DMS 273 (cell line): ENCODE data around the gene MRPL36.
"Not testable (repeated sequence)": the region's sequence is repeated elsewhere in the genome, so short reads cannot be mapped to it uniquely, and the experiment has no call there.

Experiments
- DNase-seq: peaks from one replicate; lab custom pipeline; 2025; ENCODE audit not compliant: unreplicated experiment; lab: John Stamatoyannopoulos, UW

MRPL36 gene

DNA sequence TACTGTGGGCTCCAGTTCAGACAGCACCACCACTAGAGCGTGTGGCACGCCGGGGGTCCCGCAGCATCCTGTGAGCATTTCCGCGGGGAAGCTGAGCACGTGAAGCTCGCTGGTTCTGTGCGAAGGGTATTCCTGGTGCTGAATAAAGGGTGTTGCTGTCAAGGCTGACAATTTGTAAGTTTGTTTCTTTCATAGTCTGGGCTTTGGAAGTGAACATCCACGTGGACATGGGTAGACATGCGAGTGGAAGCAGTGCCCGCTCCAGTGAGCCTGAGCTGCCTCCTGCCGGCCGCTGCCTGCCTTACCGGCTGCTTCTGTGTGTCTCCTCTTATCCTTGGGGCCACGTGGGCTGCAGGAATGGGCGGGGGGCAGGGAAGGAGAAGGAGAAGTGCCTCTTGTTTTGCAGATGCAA, 16.2 kb upstream of the MRPL36 start:
- DNase-seq, result no peak

DNA sequence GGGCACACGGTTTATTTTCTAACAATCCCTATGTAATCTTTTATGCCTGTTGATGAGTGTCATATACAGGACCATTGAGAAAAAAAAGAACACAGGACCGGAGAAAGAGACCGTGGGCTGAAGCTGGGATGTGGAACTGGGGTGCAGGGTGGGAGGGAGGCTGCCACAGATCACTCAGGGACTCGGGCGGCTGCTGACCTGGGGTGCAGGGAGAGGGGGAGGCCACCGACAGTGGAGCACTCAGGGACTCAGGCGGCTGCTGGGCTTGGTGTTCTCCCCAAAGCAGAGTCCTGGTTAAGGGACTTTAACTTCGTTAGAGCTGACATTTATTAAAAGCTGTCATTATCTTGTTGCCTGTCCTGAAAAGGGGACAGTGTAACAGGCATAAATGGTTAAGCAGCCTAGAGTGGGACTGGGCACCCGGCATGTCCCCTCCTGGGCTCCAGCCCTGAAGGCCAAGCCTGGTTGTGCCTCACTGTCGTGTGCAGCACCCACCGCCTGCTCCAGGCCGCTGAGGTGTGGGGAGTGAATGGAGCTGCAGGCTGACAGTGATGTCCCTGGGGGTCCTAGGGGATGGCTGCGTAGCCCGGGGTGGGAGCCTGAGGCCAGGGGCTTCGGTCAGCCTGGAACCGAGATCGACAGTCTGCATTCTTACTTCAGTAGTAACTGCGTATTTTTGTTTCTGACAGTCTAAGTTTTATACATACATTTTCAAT, 15.6 kb upstream of the MRPL36 start:
- no peak for DNase-seq

DNA sequence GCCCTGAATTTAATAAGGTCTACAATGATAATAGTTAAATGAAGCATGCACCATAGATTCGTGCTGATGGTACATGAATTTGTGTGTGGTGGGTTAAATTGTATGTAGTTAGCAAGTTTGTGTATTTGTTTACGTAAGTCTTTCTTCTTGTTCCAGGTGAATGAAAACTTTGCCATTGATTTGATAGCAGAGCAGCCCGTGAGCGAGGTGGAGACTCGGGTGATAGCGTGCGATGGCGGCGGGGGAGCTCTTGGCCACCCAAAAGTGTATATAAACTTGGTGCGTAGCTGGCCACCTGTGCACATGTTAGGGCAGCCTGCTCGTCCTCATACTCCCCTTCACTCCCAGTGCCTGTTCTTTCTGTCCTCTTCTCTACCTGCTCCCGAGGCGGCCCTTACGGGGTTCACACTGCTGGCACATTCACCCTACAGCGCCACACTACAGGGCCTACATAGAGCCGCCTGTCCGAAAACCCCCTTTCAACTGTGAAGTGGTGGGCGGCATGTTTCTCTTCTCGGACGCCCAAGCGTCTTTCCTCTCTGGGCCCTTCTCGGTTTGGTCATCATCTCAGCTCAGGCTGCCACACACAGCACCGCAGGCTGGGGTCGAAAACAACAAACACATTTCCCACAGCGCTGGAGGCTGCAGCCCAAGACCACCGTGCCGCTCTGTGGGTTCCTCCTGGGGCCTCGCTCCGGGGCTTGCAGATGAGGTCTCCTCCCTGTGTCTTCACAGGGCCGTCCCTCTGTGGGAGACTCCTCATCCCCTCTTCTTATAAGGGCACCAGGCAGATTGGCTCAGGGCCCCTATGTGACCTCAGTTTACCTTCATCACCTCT, 14.8 kb upstream of the MRPL36 start:
- DNase-seq, result no peak

DNA sequence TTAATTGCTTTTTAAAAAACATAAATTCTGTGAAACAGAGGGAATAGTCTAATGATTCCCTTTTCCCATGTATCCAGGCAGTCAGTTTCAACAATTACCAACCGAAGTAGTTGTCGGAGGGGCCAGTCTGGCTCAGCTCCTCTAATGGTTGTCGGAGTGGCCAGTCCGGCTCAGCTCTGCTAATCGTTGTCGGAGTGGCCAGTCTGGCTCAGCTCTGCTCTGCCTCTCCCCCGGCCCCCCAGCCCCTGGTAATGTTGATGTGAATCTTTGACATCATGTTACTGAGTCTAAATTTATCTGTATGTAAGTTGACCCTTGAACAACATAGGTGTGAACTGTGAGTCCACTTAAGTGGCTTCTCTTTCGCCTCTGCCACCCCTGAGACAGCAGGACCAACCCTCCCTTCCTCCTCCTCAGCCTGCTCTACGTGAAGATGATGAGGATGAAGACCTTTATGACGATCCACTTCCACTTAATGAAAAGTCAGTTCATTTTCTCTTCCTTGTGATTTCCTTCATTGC, 11.0 kb upstream of the MRPL36 start:
- DNase-seq, result no peak

DNA sequence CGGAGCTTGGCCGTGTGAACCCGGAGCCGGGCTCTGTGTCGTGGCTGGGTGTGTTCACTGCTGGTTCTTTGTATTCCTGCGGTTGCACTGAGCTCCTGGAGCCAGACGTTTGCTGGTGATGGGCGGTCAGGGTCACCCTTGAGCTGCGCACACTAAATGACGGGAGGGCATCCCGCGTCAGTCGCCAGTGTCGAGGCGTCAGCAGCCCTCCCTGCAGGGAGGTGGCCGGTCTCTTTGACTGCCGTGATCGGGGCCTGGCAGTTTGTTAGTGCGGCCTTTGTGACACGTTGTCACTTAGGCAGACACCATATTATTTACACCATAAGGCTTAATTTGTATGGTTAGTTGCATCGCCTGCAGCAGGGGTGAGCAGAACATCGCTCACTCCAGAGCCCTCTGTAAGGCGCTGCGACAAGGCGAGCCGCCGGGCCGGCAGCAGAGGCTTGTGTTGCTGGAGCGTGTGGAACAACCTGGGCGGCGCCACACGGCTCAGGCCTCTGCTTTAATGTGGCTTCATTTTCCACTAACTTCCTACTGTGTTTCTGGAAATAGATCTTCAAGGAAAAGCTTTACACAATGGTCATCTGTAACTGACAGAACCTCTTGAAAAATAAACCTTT, 9.9 kb upstream of the MRPL36 start:
- no peak for DNase-seq

DNA sequence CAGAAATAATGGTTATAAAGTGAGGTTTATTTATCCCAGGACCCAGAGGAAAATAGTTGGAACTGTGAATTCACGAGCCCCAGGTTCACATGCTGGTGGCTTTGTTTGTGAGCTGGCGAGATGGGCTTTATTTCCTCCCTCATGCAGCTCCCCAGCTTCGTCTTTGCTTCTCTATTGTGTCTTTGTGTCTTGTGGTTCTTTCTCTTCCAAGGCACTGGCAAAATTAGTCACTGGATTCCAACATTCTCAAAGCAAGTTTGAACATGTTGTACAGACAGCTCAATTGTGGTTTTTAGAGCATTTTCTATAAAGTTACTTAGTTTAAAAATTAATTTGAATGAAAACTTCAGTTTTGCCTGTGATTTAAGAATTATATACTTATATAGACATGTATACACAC, 8.8 kb upstream of the MRPL36 start:
- DNase-seq, result no peak

DNA sequence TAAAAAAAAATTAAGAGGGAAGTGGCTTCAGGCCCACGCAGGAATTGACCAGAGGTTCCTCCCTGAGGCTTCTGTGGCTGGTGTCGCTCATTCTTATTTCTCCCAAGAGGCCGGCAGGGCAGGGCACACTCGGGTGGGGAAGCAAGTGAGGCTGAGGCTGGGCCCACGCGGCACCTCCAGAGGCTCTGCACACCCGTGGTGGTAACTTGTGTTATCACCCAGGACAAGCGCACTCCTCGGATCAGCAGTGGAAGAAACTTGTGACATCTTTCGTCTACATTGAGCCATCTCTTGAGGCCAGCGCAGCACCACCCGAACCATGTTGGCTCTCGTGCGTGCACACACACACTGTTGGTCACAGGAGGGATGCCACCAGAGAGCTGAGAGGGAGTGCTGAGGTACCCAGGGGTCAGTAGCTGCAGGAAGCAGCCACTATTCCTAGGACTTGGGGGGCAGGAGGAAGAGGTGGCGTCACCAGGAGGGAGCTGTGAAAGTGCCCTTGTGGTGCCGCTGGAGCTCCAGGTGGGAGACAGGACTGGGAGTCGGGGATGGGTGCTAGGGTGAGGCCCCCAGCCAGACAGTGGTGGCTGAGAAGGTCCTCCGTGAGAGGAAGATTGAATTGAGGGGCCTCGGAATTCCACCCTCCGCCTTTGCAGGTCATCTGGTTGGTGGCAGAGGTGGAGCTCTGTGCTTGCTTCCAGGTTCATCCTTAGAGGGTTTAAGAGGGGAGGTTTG, 8.0 kb upstream of the MRPL36 start:
- DNase-seq, result no peak

DNA sequence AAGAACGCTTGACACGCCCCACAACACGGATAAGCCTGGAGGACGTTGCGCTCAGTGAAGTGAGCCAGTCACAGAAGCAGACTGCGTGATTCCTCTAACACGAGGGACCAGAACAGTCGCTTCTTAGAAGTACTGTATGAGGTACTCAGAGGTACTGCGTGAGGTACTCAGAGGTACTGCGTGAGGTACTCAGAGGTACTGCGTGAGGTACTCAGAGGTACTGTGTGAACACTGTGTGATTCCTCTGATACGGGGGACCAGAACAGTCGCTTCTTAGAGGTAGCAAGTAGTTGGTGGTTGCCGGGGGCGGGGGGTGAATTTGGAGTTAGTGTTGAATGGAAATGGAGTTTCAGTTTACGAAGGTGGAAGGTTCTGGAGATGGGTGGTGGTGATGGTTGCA, 7.3 kb upstream of the MRPL36 start:
- no peak for DNase-seq

DNA sequence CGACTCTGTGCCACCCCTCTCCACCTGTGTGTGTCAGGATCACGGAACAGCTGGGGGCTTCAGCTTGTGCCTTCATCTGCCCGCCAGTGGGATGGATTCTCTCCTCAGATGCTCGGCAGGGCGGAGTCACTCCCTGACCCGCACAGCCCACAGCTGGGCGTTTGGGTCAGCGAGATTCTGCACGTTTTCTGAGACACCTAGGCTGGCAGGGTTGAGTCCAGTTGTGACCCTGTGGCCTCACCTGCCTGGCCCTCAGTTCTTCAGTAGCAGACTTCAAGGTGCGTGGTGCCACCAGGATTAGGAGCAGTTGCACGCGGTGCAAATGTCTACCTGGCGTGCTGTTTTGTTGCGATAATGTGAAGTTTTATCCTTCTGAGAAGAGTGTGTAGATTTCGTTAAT, 6.6 kb upstream of the MRPL36 start:
- DNase-seq, result no peak

DNA sequence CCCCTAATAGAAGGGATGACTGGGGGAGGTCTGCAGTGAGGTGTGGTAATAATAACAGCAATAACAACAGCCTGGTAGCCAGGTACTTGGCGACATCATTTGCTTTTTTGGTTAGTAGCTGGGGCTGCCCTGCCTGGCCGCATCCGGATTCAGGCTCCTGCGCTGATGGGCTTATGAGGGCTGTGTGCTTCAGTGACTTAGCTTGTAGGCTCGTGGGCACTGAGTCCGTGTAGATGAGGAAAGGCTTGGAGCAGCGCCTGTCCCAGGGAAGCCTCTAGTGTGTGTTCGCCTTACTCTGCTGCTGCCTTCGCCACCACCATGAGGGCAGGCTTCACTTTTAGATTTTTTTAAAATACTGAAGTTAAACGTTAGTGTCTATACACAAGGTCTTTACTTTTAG, 6.1 kb upstream of the MRPL36 start:
- no peak for DNase-seq

DNA sequence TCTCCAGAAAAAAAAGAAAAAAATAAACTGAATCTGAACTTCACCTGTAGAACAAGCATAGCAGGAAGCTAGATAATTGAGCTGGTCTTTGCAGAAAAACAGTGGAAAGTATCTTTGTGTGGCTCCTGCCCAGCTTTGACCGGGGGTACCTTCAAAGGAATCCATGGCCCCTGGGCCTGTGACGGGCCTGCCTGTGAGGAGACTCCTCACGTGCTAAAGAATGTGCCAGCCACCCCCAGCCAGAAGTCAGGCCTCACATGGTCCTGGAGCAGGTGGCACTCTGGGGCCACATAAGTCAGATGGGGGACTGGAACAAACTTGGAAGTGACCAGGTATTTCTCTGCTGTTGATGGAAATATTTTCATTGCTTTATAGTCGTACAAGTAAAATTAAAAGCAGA, 5.7 kb upstream of the MRPL36 start:
- DNase-seq, result no peak

DNA sequence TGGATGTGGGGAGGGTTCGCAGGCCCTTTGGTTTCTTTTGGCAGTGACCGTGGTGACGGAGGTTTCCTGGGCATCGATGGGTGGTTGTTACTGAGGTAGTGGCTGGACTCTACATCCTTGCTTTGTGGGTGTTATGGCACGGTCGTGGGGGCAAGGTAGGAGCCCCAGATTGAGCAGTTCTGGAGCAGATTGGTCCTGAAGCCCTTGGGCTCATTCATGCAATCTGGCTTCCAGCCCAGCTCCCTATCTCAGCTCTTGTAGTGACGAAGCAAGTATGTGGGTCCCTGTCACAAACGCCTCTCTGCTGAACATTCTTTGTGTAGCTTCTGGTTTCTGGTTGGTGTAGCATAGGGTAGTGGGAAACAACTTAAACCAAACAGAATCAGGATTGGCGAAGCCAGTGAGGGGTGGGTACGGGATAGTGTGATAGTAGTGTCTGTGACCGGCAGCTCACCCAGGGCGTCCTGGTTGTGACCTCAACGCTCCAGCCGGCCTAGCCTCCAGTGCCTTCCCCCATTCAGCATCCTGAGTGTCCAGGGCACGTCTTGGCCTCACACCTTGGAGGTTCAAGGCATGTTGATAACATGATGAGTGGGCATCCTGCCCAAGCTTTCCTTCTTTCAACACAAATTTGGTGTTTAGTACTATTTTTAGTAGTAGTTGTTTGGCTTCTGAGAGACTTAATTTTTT, 4.5 kb upstream of the MRPL36 start:
- no peak for DNase-seq

DNA sequence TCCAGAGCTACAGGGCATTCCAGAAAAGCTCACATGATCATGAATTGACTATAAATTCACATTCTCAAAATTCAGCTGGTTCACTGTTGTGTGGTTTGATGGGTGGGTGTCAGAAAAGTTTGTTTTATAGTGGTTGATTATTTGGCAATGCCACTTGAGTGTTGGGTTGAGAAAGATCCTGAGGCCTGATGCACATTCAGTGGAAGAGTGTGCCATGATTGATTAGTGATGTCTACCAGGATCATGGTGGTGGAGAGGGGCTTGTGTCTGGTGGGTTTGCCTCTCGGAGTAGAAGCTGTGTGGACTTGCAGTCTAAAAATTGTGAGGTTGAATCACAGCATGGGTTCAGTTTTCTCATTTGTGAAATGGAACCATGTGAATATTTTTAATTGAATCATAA, 3.6 kb upstream of the MRPL36 start:
- no peak for DNase-seq

DNA sequence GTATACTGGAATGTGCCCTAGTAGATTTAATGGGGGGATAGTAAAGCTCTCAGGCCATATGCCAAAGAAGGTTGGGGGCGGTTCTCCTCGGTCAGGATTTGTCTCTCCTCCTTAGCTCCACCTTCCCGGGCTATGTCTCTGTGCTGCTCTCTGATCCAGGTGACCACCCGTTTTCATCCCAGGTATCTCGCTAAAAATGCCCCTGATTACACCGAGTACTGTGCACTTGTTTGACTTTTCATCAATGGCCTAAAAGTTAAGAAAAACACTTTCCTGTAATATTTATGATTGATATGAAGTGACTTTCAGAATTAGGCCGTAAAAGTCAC, 2.3 kb upstream of the MRPL36 start:
- peak; percentile 64 for DNase-seq

DNA sequence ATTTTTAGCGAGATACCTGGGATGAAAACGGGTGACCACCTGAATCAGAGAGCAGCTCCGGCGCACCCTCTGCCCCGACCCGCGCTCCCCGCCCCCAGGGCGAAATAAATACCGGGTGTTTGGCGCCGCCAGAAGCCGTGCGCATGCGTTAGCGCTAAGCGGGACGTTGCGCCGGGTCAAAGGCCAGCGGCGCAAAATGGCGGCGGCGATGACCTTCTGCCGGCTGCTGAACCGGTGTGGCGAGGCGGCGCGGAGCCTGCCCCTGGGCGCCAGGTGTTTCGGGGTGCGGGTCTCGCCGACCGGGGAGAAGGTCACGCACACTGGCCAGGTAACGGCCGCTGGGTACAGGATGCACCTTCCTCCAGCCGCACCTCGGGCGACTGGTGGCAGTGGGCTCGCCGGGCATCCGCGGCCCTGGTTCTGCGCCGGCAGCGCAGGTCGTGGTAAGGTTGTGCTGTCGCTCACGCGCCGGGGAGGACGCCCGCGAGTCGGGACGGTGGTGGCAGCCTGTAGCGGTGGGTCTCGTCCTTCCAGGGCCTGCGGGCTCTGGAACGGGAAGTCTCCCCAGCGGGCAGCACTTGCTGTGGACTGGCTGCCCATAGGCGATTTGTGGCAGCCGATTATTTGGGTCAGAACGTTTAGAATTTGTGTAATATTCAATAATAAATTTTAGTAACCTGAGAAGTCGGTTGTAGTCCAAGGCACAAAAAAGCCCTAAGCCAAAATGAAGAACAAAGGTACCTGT, 1.8 kb upstream of the MRPL36 start, which contains the start of gene NDUFS6:
TSS of gene NDUFS6 (plus strand) at position 186 of the 745 bp plus-strand sequence. CDS start at position 197, 11 bp downstream.
- DNase-seq, result peak; percentile 84

DNA sequence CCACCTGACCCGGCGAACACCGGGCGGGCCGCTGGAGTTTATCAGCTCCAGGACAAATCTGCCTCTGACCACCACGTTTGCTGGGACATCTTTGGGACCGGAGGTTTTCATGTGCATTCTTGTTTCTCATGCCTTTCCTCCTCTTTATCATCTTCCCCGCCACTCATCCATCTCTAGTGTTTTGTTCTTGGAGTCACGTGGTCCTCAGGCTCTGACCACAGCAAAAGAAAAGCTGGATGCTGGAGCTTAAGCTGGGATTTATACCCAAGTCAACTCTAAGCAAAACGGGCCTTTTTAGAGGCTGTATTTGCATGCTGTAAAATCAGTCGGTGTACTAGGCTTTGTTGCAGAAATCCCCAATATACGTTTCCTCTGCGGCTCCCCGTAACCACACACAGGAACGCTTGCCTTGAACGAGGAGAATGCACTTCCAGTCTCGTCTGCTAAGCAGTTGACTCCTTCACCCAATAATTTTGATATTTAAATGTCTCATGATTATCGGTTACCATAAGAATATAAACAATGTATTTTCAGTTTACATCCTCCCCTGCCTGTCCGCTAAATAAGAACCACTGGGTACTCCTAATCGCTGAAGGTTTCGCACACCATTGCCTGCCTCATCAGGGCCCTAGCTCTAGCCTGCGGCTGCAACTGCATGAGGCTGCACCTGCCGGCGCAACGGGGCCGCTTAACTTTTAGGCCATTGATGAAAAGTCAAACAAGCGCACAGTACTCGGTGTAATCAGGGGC, 1.0 kb upstream of the MRPL36 start:
- peak; percentile 84 for DNase-seq

DNA sequence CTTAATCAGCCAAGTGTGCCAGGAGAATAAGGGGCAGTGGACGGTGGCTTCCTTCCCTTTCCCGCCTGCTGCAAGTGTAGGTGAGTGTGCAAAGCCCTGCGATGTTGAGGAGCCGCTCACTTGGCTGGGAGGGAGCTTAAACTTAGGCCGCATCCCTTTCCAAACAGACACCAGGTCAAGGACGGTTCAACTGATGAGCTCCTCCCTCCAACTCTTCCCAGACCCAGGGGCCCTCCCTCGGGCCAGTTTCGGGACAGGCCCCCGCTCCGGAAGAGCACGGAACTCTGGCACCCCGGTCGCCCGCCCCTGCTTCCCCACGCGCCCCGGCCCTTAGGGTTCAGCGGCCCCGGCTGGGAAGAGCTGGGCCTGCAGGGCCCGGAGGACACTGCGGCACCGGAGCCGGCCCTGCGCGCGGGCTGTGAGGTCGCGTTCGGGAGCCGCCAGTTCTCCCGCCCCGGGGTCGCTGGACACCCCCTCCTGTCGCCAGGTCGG, 481 bp downstream of the MRPL36 start:
- peak; percentile 39 for DNase-seq

DNA sequence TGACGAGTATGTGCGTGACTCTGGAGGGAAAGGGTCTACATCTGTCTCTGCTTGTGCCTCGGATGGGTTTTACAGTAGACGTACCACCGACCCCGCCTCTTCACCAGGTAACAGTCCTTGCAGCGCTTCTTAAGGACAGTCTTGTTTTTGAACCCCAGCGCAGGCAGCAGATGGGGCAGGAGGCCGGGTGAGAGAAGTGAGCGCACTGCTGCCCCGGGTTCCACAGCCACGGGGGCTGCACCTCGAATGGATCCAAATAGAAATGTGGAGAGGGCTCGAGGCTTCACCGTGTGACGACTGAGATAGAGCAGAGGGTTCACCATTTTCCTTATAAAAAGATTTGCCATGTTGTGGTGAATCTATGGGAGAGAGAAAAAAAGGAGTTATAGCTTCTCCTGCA, 1.0 kb downstream of the MRPL36 start:
- not testable (repeated sequence) for DNase-seq

DNA sequence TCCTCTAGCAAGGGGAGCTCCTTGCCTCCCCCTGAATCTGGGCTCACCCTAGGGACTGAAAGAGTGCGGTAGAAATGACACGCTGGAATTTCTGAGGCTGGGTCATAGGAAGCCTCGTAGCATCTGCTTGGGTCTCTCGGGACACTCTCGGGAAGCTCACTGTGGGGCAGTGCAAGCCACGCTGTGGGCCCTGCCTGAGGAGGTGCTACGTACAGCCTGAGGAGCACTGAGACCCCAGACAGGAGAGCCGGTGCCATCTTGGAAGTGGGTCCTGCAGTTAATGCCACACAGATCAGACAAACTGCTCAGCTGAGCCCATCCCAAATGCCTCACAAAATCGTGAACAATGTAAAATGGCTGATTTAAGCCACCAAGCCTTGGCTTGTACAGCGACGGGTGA, 1.8 kb downstream of the MRPL36 start:
- no peak for DNase-seq
